PFSK-1 (cell line): ENCODE data around the gene PLAAT3.

ENCODE experiments used
- POLR2AphosphoS5 ChIP-seq: IDR thresholded peaks from 2 replicates; pipeline ENCODE4 v1.6.1; 2012; ENCODE audit warnings: low read depth, mild to moderate bottlenecking, control low read depth, low read length, moderate library complexity
- TAF1 ChIP-seq: IDR thresholded peaks from 2 replicates; pipeline ENCODE4 v1.6.1; 2012; ENCODE audit warnings: low read length, control low read depth, borderline replicate concordance; ENCODE audit not compliant: insufficient read depth

- TF ChIP-seq TAF1 (no peak), POLR2AphosphoS5 (no peak)
These were observed 9.4 kb upstream of the PLAAT3 start for GRCh38 chr11:63623513-63624140.
